ENCODE results near the gene TSPO.

DNA sequence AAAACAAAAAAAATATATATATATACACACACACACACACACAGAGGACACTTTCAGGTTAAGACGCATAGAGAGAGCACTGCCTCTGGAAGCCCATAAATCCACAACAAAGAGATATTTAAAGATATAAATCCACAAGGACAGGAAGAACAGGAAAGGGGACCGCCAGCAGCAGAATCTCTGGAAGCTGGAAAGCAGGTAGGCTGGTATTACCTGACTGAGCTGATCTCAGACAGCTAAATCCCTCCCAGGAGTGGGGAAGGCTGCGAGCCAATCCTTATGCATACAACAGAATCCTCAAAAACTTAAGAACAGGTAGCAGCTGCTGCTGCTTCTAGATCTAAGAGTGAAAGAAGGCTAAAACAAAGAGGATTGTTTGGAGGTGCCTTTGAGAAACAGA lies 6.4 kb upstream of the TSPO start:
- TF ChIP-seq, protein P1, sequence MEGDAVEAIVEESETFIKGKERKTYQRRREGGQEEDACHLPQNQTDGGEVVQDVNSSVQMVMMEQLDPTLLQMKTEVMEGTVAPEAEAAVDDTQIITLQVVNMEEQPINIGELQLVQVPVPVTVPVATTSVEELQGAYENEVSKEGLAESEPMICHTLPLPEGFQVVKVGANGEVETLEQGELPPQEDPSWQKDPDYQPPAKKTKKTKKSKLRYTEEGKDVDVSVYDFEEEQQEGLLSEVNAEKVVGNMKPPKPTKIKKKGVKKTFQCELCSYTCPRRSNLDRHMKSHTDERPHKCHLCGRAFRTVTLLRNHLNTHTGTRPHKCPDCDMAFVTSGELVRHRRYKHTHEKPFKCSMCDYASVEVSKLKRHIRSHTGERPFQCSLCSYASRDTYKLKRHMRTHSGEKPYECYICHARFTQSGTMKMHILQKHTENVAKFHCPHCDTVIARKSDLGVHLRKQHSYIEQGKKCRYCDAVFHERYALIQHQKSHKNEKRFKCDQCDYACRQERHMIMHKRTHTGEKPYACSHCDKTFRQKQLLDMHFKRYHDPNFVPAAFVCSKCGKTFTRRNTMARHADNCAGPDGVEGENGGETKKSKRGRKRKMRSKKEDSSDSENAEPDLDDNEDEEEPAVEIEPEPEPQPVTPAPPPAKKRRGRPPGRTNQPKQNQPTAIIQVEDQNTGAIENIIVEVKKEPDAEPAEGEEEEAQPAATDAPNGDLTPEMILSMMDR (IDR thresholded peaks at IDR 0.05; ENCODE audit: low read length), result no peak
- TF ChIP-seq EZH2 (IDR thresholded peaks at IDR 0.05; ENCODE audit: borderline replicate concordance, low read length), result no peak

All from OCI-LY1 (cell line).